GM19025 (cell line): ENCODE data around the gene POLG2.
"Not testable (repeated sequence)": the region's sequence is repeated elsewhere in the genome, so short reads cannot be mapped to it uniquely, and the experiment has no call there.

Experiments used
- ATAC-seq: cut with Tn5 transposase; IDR thresholded peaks from one replicate; pipeline ENCODE4 v1.9.1; 2021; ENCODE audit warnings: mild to moderate bottlenecking, low read depth, moderate library complexity; ENCODE audit not compliant: unreplicated experiment

The POLG2 gene

GRCh38 chr17:64443086-64443760 lies 53.6 kb downstream of the POLG2 start:
- ATAC-seq = no peak

DNA sequence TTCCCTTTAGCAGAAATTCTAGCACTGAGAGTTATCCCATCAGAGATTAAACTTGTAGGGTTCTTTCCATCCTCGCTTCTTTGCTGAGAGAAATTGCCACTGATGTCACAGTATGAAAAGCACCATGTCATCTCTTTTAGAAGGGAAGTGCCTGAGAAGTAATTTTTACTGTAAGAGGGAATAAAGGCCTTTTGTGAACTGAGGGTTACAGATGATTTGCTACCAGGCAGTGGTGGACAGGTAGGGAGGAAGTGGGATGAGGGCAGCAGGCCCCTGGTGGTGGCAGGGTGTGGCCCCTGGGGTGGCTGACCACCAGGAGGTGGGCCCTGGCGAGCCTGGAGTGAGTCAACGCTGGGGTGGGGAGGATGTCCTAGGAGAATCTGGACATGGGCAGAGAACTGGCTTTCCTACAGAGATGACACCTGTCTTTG lies 54.3 kb downstream of the POLG2 start:
- ATAC-seq = no peak

- ATAC-seq = no peak
Observed at GRCh38 chr17:64441772-64442540, 54.9 kb downstream of the POLG2 start.

GRCh38 chr17:64439956-64440355 lies 56.9 kb downstream of the POLG2 start:
- ATAC-seq = no peak

DNA sequence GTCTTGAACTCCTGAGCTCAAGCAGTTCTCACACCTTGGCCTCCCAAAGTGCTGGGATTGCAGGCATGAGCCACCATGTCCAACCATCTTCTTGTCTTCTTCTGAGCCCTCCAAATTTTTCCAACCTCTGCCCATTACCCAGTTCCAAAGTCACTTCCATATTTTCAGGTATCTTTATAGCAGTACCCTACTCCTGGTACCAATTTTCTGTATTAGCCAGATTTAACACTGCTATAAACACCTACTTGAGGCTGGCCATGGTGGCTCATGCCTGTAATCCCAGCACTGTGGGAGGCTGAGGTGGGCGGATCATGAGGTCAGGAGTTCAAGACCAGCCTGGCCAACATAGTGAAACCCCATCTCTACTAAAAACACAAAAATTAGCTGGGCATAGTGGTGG lies 57.3 kb downstream of the POLG2 start:
- not testable (repeated sequence) for ATAC-seq

GRCh38 chr17:64437944-64438525 lies 58.8 kb downstream of the POLG2 start:
- ATAC-seq = no peak

DNA sequence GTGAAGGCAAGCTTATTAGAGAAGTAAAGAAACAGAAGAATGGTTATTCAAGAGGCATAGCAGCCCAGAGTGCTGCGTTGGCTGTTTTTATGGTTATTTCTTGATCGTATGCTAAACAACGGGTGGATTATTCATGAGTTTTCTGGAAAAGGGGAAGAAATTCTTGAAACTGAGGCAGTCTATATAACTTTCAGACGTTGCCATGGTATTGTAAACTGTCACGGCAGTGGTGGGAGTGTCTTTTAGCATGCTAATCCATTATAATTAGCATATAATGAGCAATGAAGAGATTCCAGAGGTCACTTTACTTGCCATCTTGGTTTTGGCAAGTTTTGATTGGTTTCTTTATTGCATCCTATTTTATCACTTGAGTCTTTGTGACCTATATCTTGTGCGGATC lies 65.3 kb downstream of the POLG2 start:
- no peak for ATAC-seq

GRCh38 chr17:64430036-64430435 lies 66.8 kb downstream of the POLG2 start:
- ATAC-seq = not testable (repeated sequence)

DNA sequence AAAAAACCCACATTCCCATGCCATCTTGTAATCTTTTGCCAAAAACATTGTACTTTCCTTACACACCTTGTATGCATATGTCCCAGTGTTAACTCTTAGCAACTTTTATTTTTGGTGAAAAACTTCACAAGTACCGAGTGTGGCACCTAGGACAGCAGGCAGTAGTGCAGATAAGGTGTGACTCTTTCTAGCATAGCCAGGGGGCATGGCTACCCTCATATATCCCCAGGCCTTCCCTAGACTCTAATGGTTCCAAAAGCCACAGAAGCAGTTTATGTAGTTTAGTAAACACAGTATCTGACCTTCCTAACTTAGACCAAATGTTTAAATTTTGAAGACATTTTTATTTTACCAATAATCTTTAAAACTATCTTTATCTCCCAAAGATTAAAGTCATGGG lies 68.4 kb downstream of the POLG2 start:
- no peak for ATAC-seq
